ENCODE measurements around the gene SBNO2. TPM values are rescaled to one million over a fixed set of nuclear protein-coding genes. Genes with fewer than 3 reads are reported as not detected.

The SBNO2 gene
- total RNA-seq, 2 donors from 2014 or later, result 55.4 to 182 TPM

GRCh38 chr19:1073063-1073955, 100.8 kb downstream of the SBNO2 start:
- H3K27ac ChIP-seq, result no peak overlapping the region
- H3K9me3 ChIP-seq, result no peaks in the 10 kb centered on the region
- no peak for TF ChIP-seq CTCF (IDR thresholded peaks at IDR 0.05)
- DNase-seq (ENCODE audit: low spot score), result no peak
- H3K4me1 ChIP-seq (ENCODE audit: control insufficient read depth in 1 of 2, low read depth in 2 of 2), result peaks cover 6 to 30% of the 10 kb centered on the region in 2 donors
- ATAC-seq (ENCODE audit: insufficient number of reproducible peaks, low FRiP score, low read depth), result no peak
- no peaks in the 10 kb centered on the region for H3K36me3 ChIP-seq
- H3K27me3 ChIP-seq (replicated peaks; ENCODE audit: insufficient read depth), result no peaks in the 10 kb centered on the region
- H3K4me3 ChIP-seq, result no peak overlapping the region

GRCh38 chr19:1072371-1073015, 101.6 kb downstream of the SBNO2 start:
- Histone ChIP-seq H3K4me1 (ENCODE audit: control insufficient read depth in 1 of 2, low read depth in 2 of 2) (peaks cover 6 to 34% of the 10 kb centered on the region in 2 donors), H3K4me3 (no peak overlapping the region), H3K27me3 (replicated peaks; ENCODE audit: insufficient read depth) (no peaks in the 10 kb centered on the region), H3K36me3 (no peaks in the 10 kb centered on the region), H3K9me3 (no peaks in the 10 kb centered on the region), H3K27ac (no peak overlapping the region)
- TF ChIP-seq CTCF (IDR thresholded peaks at IDR 0.05), result no peak
- ATAC-seq (ENCODE audit: insufficient number of reproducible peaks, low FRiP score, low read depth) (no peak), DNase-seq (ENCODE audit: low spot score) (no peak)

GRCh38 chr19:1070931-1071791, 102.9 kb downstream of the SBNO2 start:
- ATAC-seq (ENCODE audit: insufficient number of reproducible peaks, low FRiP score, low read depth) (no peak), DNase-seq (ENCODE audit: low spot score) (no peak)
- Histone ChIP-seq H3K9me3 (no peaks in the 10 kb centered on the region), H3K27ac (peak overlapping the region in 1 of 2 donors; percentile 47), H3K4me3 (peak overlapping the region; percentile 38), H3K4me1 (ENCODE audit: control insufficient read depth in 1 of 2, low read depth in 2 of 2) (peaks cover 9 to 47% of the 10 kb centered on the region in 2 donors), H3K27me3 (replicated peaks; ENCODE audit: insufficient read depth) (no peaks in the 10 kb centered on the region), H3K36me3 (no peaks in the 10 kb centered on the region)
- TF ChIP-seq CTCF (IDR thresholded peaks at IDR 0.05), result no peak

GRCh38 chr19:1070576-1070930, 103.5 kb downstream of the SBNO2 start:
- Histone ChIP-seq H3K27ac (peak overlapping the region in 1 of 2 donors; percentile 47), H3K4me1 (ENCODE audit: control insufficient read depth in 1 of 2, low read depth in 2 of 2) (peaks cover 9 to 51% of the 10 kb centered on the region in 2 donors), H3K4me3 (no peak overlapping the region), H3K36me3 (no peaks in the 10 kb centered on the region), H3K9me3 (no peaks in the 10 kb centered on the region), H3K27me3 (replicated peaks; ENCODE audit: insufficient read depth) (no peaks in the 10 kb centered on the region)
- no peak for ATAC-seq (ENCODE audit: insufficient number of reproducible peaks, low FRiP score, low read depth)
- DNase-seq (ENCODE audit: low spot score), result no peak
- no peak for TF ChIP-seq CTCF (IDR thresholded peaks at IDR 0.05)
